Heart left ventricle (tissue), 13 donors: ENCODE data around the gene BCORL1.

ENCODE experiments used
- CTCF ChIP-seq, 12 donors: fragments of 200-600 bp; sonication (generic) in 4 of 12; IDR thresholded peaks; one replicate each; pipeline versions ENCODE4 v1.5.0 to v1.8.0; 2018 to 2022; ENCODE audit warnings: antibody characterized with exemption in 12 of 12, mild to moderate bottlenecking in 5 of 12
- POLR2A ChIP-seq, 2 donors: fragments of 450-650 bp; IDR thresholded peaks; one replicate each; pipeline ENCODE4 v1.6.1; 2017; ENCODE audit warnings: antibody characterized with exemption in 2 of 2, mild to moderate bottlenecking in 2 of 2, moderate library complexity in 2 of 2
- donor health status: ischemic (EF 13 %, LVEDD 7.1; RV severe dilation, severe dysfunction).
- donor health status: DM: no; HTN: yes; CAD: no.
- donor health status: DM: no; HTN: no; CAD: no.
- donor health status: ischemic (EF 25% LVEDD 6.9; RV normal size, moderate dysfunction).
- donor health status: ischemic (EF 25% LVEDD 5.7; RV mildly dilated, moderate dysfunction).
- donor health status: ischemic (EF 35%, LVEDD 5.7; RV mildly dilated, moderate dysfunction).
- donor health status: nonischemic (EF 11% LVEDD 7.7; RV severe dilation, severe dysfunction).
- donor health status: DM: yes; HTN: yes; CAD: no.
- donor health status: PGD.
- donor health status: ischemic (EF 29% LVEDD 5.4; RV normal size, mild dysfunction).
- donor health status: nonischemic (EF 23%, LVEDD 6.1; RV moderate dilation, normal function).

DNA sequence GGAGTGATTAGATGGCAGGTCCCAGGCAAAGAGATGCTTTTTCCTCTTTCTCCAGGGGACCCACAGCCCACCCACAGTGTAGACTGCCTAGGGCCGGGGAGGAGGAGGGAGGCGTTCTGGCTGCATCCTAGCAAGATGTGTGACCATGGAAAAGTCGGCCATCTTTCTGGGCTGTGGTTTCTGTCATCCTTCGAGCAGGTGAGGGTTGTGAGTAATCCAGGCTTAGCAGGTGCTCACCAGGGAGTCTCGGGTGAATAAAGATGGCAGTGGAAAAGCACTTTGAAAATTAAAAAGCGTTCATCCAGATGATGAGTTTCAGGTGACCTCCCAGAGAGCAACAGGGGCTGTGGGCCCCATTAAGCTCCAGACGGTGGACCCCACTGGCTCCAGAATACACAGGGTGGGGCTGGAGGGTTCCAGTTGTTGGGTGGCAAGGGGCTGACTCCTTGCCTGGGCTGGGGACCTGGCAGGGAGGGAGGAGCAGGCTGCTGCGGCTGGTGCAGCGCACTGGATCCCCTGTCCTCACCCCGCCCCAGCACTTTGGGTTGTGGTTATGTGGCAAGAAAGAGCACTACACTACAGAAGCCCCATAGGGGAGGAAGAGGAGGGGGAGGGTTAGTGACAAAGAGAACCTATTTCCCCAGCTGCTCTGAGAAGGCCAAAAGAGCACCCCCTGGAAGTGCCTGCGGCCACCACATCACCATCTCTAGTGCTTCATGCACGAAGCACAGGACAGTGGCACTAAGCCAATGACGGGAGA is 104.2 kb downstream of the BCORL1 start:
- TF ChIP-seq CTCF (IDR thresholded peaks at IDR 0.05): no peak
- TF ChIP-seq POLR2A (IDR thresholded peaks at IDR 0.05): no peak
